ENCODE data around the gene MMP23B.

DNA sequence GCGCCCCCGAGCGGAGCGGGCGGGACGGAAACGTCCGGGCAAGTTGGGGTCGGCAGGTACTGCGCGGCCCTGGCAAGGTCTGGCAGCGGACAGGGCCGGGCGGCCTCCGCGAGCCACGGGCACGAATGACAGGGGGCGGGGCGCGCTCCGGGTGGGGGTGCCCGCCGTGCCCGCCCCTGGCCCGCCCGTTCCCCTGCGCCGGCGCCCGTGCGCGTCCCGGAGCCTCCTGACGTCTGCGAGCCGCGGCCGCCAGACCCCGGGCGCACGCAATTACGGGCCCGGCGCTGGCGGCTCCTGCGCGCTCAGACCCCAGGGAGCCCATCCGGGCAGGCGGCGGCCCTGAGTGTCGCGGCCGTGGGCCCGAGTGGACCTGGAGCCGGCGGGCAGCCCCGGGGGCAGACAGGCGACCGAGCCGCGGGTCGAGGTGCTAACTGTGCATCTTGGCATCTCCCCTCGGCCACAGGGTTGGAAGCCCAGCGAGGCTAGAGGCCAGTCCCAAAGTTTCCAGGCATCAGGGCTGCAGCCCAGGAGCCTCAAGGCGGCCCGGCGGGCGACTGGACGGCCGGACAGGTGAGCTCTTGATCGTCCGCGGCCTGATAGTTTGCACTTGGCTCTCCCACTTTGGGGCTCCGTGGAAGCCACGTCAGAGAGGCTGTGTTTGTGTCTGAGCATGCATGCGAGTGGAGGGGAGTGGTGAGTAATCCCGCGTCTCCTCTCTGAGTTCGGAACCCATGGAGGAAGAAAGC, 15.8 kb upstream of the MMP23B start:
- TF ChIP-seq CTCF (IDR thresholded peaks at IDR 0.05) (no peak), POLR2AphosphoS5 (IDR thresholded peaks at IDR 0.05) (no peak)

All from stomach (tissue), 4 donors.